Suppressor macrophage treated with lipopolysaccharide for 4 hours (primary cell): ENCODE data around the gene SHC4.
"Not testable (repeated sequence)": the region's sequence is repeated elsewhere in the genome, so short reads cannot be mapped to it uniquely, and the experiment has no call there.

Experiments used
- DNase-seq: peaks from one replicate; pipeline ENCODE4 v3.0.0-alpha.2; 2020

The SHC4 gene

DNA sequence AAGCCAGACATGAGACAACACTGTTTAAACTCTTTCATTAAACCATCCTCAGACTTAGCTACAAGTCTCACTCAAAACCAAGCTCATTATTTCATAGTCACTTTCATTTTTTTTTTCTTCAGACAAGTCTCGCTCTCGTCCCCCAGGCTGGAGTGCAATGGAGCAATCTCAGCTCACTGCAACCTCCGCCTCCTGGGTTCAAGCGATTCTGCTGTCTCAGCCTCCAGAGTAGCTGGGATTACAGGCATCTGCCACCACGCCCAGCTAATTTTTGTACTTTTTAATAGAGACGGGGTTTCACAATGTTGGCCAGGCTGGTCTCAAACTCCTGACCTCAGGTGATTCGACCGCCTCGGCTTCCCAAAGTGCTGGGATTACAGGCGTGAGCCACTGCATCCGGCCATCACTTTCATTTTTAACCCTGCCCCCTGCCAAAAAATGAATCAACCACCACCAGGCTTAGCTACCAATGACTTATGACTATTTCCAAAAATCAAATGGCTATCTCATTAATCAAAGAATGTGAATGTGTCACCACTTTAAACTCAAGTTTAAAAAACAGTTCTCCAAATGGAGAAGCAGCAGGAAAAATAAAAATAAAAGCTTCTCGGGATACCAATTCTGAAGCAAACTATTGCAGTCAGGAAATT lies 173.1 kb downstream of the SHC4 start:
- DNase-seq, result not testable (repeated sequence)

DNA sequence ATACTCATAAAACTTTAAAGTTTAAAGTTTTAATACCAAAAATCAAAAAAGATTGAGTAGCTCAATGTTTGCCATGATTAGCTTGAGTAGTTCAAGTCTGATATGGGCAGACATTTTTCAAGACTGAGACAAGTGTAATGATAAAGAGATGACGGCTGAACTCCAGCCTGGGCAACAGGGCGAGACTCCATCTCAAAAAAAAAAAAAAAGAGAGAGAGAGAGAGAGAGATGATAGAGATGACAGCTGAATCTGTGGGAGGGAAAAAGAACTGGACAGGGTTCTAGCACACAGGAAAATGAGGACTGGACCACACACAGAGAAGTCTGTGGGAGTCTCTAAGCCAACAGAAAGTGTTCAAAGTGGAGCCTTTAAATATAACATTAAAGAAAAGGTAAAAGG lies 178.0 kb downstream of the SHC4 start:
- no peak for DNase-seq

DNA sequence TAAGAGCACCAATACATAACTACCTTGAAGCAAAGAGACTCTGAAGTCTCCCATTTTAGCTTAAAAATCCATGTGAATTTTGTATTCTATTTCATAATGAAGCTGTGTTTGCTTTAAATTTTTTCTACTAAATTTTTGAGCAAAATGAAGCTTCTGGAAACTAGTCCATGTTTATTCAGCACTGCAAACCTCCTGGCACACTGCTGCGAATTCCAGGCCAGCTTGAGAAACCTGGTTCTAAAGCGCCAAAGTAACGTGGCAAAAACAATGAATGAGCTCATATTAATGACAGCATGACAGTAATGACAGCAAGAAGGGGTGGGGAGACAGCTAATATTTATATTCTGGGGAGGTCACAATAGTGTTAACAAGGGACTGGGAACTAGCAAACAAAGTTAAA lies 178.5 kb downstream of the SHC4 start:
- no peak for DNase-seq

DNA sequence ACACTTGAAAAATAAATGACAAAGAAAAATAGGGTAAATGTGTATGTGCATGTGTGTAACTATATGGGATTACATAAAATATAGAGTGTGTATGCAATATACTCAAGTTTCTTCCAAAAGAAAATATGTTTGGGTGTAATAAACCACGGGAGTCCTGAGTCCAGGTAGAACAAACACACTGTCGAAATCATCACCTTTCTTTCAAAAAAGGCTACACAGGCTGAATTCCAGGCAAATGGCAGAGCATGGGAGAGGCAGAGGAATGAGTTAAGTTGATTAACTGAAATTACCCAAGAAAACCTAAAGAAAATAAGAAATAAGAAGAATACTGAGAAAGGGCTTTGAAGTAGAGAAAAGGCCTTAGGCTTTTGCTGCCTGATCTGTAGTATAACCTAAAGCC lies 179.0 kb downstream of the SHC4 start:
- no peak for DNase-seq

DNA sequence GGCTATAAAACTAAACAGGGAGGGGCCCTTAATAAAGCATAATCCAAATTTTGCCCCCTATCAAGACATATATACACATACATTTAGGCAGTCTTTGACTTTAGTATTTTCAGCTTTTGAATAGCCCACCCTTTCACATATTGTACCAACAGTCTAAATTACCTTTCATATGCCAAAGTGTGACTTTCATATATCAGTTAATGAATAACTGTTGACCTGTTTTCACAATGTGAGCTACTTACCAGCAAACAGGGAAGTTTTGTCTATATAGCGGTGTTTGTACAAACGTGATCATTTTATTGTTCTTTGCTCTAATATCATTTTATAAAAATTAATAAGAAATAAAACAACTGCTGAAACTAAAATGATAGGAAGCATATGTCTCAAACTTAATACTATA lies 180.8 kb downstream of the SHC4 start:
- no peak for DNase-seq

DNA sequence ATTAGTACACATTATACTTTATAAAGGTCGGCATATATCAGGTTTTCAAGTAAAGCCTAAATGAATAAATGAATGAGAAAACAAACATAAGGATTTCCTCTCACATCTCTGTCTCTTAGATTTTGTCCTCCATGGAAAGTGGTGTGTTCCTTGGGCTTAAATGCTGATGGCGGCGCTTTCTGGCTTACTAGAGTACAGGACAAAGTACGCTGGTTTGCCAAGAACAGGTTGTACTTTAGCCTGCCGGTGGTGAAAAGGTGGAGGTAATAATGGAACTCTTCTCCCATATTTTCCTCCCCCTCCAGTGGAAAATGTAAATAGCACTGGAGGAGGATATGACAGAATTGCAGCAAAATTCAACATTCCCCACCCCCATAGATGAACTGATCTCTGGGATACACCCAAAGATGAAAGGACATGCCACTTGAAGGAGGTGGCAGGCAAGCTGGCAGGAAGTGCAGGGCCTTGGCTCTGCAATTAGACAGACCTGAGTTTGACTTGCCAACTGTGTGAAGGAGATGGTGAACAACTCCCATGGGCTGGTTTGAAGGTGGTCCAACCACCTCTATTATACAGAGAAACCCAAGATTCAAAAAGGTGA lies 182.1 kb downstream of the SHC4 start:
- DNase-seq, result no peak

DNA sequence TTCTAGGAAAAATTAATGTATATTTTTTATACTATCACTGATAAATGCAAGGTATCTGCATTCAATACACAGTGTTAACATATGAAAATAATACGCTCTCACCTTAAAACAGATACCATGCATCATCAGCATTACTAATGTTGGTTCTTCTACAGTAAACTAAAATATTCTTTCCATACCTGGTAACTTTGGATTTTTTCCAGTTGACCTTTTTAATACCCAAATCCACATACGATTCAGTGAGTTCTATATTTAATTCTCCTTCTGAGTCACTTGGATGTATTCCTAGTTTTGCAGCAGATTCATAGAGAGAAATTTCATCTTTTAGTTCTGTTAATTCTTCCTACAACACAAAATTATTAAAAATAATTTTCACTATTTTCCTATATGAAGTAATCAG lies 182.7 kb downstream of the SHC4 start:
- DNase-seq, result no peak

DNA sequence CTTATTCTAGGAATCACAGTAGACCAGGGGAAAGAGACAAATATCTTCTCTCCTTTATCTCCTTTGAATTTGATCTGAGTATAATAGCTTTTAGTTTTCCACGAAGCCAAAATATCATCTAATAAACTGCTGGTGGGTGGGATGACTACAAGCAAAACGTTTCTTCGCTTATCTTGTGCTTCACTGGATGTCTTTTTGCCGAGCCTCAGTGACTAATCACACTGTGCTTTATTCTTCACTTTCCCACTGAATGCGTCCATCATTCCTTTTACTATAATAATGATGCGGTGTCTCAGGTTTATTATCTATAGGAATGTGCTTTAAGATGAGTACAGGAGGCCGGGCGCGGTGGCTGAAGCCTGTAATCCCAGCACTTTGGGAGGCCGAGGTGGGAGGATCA lies 185.4 kb downstream of the SHC4 start:
- DNase-seq, result no peak

DNA sequence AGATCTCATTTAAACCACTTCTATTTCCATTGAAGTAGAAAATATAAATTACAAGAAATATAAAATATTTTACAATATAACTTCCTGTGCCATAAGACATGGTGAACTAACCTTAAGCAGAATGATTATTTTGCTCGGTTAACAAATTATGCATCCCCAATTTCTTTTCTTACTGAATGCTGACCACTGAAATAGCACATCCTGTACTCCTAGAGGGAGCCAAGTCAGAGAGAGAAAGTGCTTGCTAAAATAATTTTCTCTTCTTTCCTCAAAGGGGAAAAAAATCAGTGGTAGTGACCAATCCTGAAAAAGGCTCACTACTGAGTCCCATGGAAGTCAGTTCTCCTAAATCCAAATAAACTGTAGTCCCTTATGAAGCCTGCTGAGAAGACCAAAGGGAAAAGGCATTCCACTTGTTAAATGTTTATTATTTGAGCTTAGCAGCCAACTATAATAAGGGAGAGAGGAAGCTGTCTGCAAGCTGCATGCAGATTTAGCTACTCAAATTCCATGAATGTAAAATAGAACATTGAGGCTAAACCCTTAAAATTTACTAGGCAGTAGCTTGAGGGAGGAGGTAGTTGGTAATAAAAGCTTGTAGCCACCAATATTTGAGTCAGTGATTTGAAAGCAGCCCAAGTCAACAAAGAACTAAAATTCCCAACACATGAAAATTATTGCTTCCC lies 185.9 kb downstream of the SHC4 start:
- no peak for DNase-seq

DNA sequence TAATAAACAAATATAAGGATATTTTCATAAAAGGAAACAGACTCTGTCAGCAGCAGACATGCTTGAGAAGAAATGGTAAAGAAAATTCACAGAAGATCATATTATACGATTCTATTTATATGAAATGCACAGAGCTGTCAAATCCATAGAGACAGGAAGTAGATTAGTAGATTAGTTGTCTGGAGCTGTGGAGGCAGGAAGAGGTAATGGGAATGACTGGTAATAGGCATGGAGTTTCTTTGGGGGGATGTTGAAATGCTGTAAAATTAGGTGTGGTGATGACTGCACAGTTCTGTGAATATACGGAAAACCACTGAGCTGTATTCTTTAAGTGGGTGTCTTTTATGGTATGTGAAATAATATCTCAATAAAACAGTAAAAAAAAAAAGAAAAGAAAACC lies 188.2 kb downstream of the SHC4 start:
- DNase-seq, result no peak

DNA sequence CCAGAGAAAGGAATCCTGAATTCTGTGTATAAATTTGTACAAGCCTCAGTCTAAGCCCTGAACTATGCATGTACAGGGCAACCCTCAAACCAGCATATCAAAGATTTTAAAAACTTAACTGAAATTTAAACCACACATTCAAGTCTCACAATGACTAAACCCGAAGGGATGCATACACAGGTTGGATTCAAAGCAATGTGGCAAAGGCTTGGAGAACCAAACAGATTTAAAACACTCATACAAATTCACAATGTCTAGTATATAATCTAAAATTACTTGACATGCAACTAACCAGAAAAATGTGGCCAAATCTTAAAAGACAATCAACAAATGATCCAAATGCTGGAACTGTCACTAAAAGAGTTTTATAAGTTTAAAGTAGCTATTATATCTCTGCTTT lies 189.2 kb downstream of the SHC4 start:
- DNase-seq, result no peak
